Colonic mucosa (tissue), 4 donors: ENCODE results near the gene IFITM1. TPM values are rescaled to one million over a fixed set of nuclear protein-coding genes. Genes with fewer than 3 reads are reported as not detected.
"Not testable (repeated sequence)": the region's sequence is repeated elsewhere in the genome, so short reads cannot be mapped to it uniquely, and the experiment has no call there.

ENCODE experiments used
- DNase-seq: peaks from one replicate; pipeline ENCODE4 v3.0.0-alpha.2; 2020
- H3K27ac ChIP-seq: fragments of 200-600 bp; one replicate; pipeline ENCODE4 v1.8.0; 2021
- H3K27me3 ChIP-seq: fragments of 200-600 bp; one replicate; pipeline ENCODE4 v1.8.0; 2021
- H3K36me3 ChIP-seq: fragments of 200-600 bp; one replicate; pipeline ENCODE4 v1.8.0; 2021
- H3K4me1 ChIP-seq: fragments of 200-600 bp; one replicate; pipeline ENCODE4 v1.8.0; 2021; ENCODE audit warnings: mild to moderate bottlenecking
- H3K4me3 ChIP-seq: fragments of 200-600 bp; one replicate; pipeline ENCODE4 v1.8.0; 2021
- H3K9ac ChIP-seq, 2 donors: one replicate each; pipeline ENCODE4 v1.7.0; 2013; ENCODE audit warnings: control low read depth in 2 of 2, low read depth in 2 of 2, low read length in 2 of 2
- H3K9me3 ChIP-seq: fragments of 200-600 bp; one replicate; pipeline ENCODE4 v1.8.0; 2021
- intact Hi-C: fragments of 100-400 bp; cut with DNase I; formaldehyde crosslinking; loops from one replicate; pipeline ENCODE4 v1.14.1; 2022
- total RNA-seq, 2 donors: library from RNA; stranded (reverse); fragmentation: NEBNext Ultra II Directional in 1 of 2; extraction: Animal tissue kit (Norgen Biotek cat#: 25700) in 1 of 2; gene quantifications; one replicate each; pipeline ENCODE4 v1.2.1, GENCODE V29; 2021
- TF ChIP-seq, protein P1 (sequence below): fragments of 200-600 bp; IDR thresholded peaks from one replicate; pipeline ENCODE4 v1.8.0; 2022; ENCODE audit warnings: antibody characterized with exemption, mild to moderate bottlenecking
- donor health status: healthy.
- donor health status: DM: no; HTN: no; CAD: no.
- donor health status: DM: no; HTN: no; CAD: no.

IFITM1 gene
- total RNA-seq, 2 donors from 2014 or later = 63.3 to 101 TPM

- Histone ChIP-seq H3K4me1 (no peaks in the 10 kb centered on the region), H3K9me3 (no peaks in the 10 kb centered on the region), H3K9ac (no peak overlapping the region), H3K4me3 (no peak overlapping the region), H3K27ac (no peak overlapping the region), H3K27me3 (no peaks in the 10 kb centered on the region), H3K36me3 (no peaks in the 10 kb centered on the region)
- no peak for DNase-seq
- TF ChIP-seq, protein P1, sequence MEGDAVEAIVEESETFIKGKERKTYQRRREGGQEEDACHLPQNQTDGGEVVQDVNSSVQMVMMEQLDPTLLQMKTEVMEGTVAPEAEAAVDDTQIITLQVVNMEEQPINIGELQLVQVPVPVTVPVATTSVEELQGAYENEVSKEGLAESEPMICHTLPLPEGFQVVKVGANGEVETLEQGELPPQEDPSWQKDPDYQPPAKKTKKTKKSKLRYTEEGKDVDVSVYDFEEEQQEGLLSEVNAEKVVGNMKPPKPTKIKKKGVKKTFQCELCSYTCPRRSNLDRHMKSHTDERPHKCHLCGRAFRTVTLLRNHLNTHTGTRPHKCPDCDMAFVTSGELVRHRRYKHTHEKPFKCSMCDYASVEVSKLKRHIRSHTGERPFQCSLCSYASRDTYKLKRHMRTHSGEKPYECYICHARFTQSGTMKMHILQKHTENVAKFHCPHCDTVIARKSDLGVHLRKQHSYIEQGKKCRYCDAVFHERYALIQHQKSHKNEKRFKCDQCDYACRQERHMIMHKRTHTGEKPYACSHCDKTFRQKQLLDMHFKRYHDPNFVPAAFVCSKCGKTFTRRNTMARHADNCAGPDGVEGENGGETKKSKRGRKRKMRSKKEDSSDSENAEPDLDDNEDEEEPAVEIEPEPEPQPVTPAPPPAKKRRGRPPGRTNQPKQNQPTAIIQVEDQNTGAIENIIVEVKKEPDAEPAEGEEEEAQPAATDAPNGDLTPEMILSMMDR = no peak
- intact Hi-C loops = loop anchor here (5.0 kb wide), 2 partner anchors 111 to 126 kb away; partner anchors contain the start of genes PSMD13 and SIRT3
Measured at GRCh38 chr11:362642-363442, 49.0 kb downstream of the IFITM1 start.

- H3K27me3 ChIP-seq, H3K9ac ChIP-seq, H3K4me3 ChIP-seq, H3K9me3 ChIP-seq, H3K4me1 ChIP-seq, H3K36me3 ChIP-seq, H3K27ac ChIP-seq, DNase-seq: not testable (repeated sequence)
- intact Hi-C loops = loop anchor here (5.0 kb wide), 2 partner anchors 111 to 126 kb away; partner anchors contain the start of genes PSMD13 and SIRT3
Measured at GRCh38 chr11:363443-363805, 49.6 kb downstream of the IFITM1 start.

- TF ChIP-seq, protein P1 = peak; percentile 45
- Histone ChIP-seq H3K9ac (no peak overlapping the region), H3K9me3 (no peaks in the 10 kb centered on the region), H3K36me3 (no peaks in the 10 kb centered on the region), H3K27me3 (peaks cover 11% of the 10 kb centered on the region), H3K4me3 (no peak overlapping the region), H3K27ac (no peak overlapping the region), H3K4me1 (no peaks in the 10 kb centered on the region)
- intact Hi-C loops = loop anchor here (5.0 kb wide), 2 partner anchors 112 to 127 kb away; partner anchors contain the start of genes PSMD13 and SIRT3
- DNase-seq = peak; percentile 75
Measured at GRCh38 chr11:363948-364761, 50.3 kb downstream of the IFITM1 start.

Other genes starting within 250 kb of the IFITM1 start
- gene SCGB1C1, start 121.0 kb upstream of the IFITM1 start, total RNA-seq = not detected
- gene BET1L, start 106.6 kb upstream of the IFITM1 start, total RNA-seq = 10 to 100 TPM; 51.0 to 62.2 TPM
- gene RIC8A, start 106.3 kb upstream of the IFITM1 start, total RNA-seq = 100 to 1,000 TPM in 1 of 2 donors, 10 to 100 TPM in 1; 69.3 to 112 TPM
- gene SIRT3, start 77.7 kb upstream of the IFITM1 start, total RNA-seq = 10 to 100 TPM; 15.1 to 16.9 TPM
- 100 to 1,000 TPM in 1 of 2 donors, 10 to 100 TPM in 1; 99.0 to 145 TPM for gene PSMD13, start 77.1 kb upstream of the IFITM1 start, total RNA-seq
- under 1 TPM; 0.17 to 0.72 TPM for gene NLRP6, start 35.6 kb upstream of the IFITM1 start, total RNA-seq
- 10 to 100 TPM; 10.6 to 12.9 TPM for gene PGGHG, start 24.9 kb upstream of the IFITM1 start, total RNA-seq
- not detected for gene IFITM5, start 14.5 kb upstream of the IFITM1 start, total RNA-seq
- 100 to 1,000 TPM in 1 of 2 donors, 10 to 100 TPM in 1; 74.1 to 115 TPM for gene IFITM2, start 6.2 kb upstream of the IFITM1 start, total RNA-seq
- gene IFITM3, start 6.8 kb downstream of the IFITM1 start, total RNA-seq = 100 to 1,000 TPM; 132 to 160 TPM
- 1 to 10 TPM; 1.6 to 2.0 TPM for gene B4GALNT4, start 55.5 kb downstream of the IFITM1 start, total RNA-seq
- 100 to 1,000 TPM; 167 to 247 TPM for gene PKP3, start 80.2 kb downstream of the IFITM1 start, total RNA-seq
- gene SIGIRR, start 101.0 kb downstream of the IFITM1 start, total RNA-seq = 100 to 1,000 TPM in 1 of 2 donors, 10 to 100 TPM in 1; 91.4 to 177 TPM
- 100 to 1,000 TPM; 121 to 129 TPM for gene ANO9, start 128.0 kb downstream of the IFITM1 start, total RNA-seq
- gene PTDSS2, start 136.2 kb downstream of the IFITM1 start, total RNA-seq = 10 to 100 TPM; 20.6 to 27.6 TPM
- gene RNH1, start 193.2 kb downstream of the IFITM1 start, total RNA-seq = 100 to 1,000 TPM; 106 to 140 TPM
- gene HRAS, start 221.5 kb downstream of the IFITM1 start, total RNA-seq = 10 to 100 TPM; 38.4 to 67.0 TPM
- 1 to 10 TPM; 2.8 to 3.2 TPM for gene LRRC56, start 223.5 kb downstream of the IFITM1 start, total RNA-seq
- gene LMNTD2, start 246.7 kb downstream of the IFITM1 start, total RNA-seq = 10 to 100 TPM in 1 of 2 donors, 1 to 10 TPM in 1; 9.8 to 13.6 TPM
- gene RASSF7, start 246.9 kb downstream of the IFITM1 start, total RNA-seq = 100 to 1,000 TPM; 108 to 139 TPM